ENCODE results near the gene SPN. TPM values are rescaled to one million over a fixed set of nuclear protein-coding genes. Genes with fewer than 3 reads are reported as not detected.

Gene SPN
- total RNA-seq, 2 experiments from 2014 or later = 45.7 to 48.3 TPM

DNA sequence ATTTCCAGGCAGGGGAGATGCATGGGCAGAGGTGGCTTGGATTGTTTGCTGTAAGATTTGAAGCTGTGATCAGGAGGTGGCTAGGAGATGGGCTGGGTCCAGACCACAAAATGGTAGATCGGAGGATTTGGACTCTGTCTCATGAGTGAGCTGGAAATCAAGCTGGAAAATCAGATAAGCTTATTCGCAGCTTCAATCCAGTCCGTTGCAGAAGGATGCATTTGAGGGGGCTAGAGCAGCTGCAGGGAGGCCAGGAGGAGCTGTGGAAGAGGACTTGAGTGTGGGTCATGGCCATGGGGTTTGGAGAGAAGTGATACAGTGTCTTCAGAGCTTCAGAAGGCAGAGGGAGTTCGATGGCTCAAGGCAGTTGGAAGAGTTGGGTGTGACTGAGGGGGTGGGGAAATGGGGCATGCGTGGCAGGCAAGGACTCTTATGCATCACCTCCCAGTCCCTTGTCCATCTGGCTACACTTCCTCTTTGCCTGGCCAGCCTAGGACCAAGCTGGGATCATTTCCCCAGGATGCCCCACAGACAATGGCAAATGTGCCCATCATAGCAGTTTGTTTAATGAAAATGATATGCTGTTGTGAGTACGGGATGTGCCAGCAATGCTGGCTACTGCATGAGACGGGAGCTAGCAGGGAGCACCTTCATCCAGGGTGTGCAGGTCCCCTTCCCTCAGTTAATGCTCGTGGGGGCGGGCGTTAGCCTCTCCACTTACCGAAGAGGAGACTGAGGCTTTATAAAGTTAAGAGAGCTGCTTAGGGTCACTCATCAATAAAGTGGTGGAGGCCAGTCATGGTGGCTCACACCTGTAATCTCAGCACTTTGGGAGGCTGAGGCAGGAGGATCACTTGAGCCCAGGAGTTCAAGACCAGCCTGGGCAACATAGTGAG is 36.5 kb downstream of the SPN start:
- Mint-ChIP-seq H3K4me1 (ENCODE audit: low read depth) (peaks cover 37% of the 10 kb centered on the region), H3K36me3 (ENCODE audit: low read depth) (no peaks in the 10 kb centered on the region), H3K27me3 (no peaks in the 10 kb centered on the region), H3K27ac (no peak overlapping the region), H3K9me3 (no peaks in the 10 kb centered on the region), H3K4me3 (peak overlapping the region; percentile 12)
- intact Hi-C loops (cut with DNase I, micrococcal nuclease) = loop anchor here (1.0 to 5.0 kb wide), 10 partner anchors 11 to 308 kb away; partner anchors contain the start of genes KIF22 (in 1 of the 2), MAZ (in 1 of the 2) and PAGR1 (in 1 of the 2)
- ATAC-seq (ENCODE audit: poor library complexity) = no peak
- Histone ChIP-seq H3K4me3 (ENCODE audit: low read length) (no peak overlapping the region), H3K9me3 (ENCODE audit: control insufficient read depth in 1 of 2, insufficient read depth in 1 of 2, low read length in 2 of 2) (no peaks in the 10 kb centered on the region), H3K4me1 (ENCODE audit: insufficient read depth, low read length) (peaks cover 41% of the 10 kb centered on the region), H3K27ac (ENCODE audit: low read depth in 1 of 2, low read length in 2 of 2) (no peak overlapping the region), H3K27me3 (ENCODE audit: control insufficient read depth in 1 of 2, insufficient read depth in 2 of 2, low read length in 2 of 2) (no peaks in the 10 kb centered on the region), H3K36me3 (ENCODE audit: insufficient read depth, low read length) (no peaks in the 10 kb centered on the region)
- ChIA-PET CTCF (interaction anchor here (1.0 to 5.3 kb wide), 18 partner anchors 7 to 306 kb away, joined by 3 to 60 read pairs (median 9); partner anchors contain the start of genes CDIPT, KIF22 and PAGR1), POLR2A (interaction anchor here (0.7 to 5.0 kb wide), 24 partner anchors 12 to 306 kb away, joined by 3 to 102 read pairs (median 12); partner anchors contain the start of genes C16orf54, HIRIP3, INO80E and KIF22)
- no peak for DNase-seq
- no peak for TF ChIP-seq CTCF (IDR thresholded peaks at IDR 0.05)

DNA sequence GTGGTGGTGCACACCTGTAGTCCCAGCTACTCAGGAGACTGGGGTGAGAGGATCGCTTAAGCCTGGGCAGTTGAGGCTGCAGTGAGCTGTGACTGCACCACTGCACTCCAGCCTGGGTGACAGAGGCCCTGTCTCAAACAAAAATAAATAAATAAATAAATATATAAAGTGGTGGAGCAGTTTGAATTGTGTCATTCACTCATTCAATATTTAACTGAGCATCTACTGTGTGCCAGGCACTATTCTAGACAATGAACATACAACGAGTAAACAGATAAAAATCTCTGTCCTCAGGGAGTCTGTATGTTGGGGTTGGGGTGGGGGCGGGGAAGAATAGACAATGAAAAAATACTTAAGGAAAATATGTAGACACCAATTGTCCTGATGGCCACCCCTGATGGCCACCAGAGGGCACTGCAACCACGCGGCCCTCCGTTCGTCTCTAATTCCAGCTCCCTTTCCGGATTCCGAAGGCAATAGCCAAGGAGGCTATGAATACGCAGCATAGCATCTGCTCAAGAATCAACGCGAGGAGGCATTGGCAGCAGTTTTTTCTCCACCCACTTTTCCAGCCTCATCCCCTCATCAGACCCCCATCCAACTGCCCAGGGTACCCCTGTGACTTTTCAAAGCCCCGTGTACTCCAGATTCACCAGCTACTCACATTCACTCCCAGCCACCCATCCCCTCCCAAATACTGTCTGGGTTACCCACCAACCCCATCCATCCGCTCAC is 37.4 kb downstream of the SPN start:
- CTCF ChIA-PET = interaction anchor here (0.6 to 5.3 kb wide), 32 partner anchors 8 to 332 kb away, joined by 3 to 60 read pairs (median 4); partner anchors contain the start of genes CDIPT, HIRIP3, INO80E and KCTD13
- H3K4me1 ChIP-seq (ENCODE audit: insufficient read depth, low read length) = peaks cover 41% of the 10 kb centered on the region
- ATAC-seq (ENCODE audit: poor library complexity) (peak; percentile 19), DNase-seq (peak; percentile 66 to 91 (median 74))
- no peaks in the 10 kb centered on the region for H3K36me3 ChIP-seq (ENCODE audit: insufficient read depth, low read length)
- H3K4me3 ChIP-seq (ENCODE audit: low read length) = no peak overlapping the region
- H3K4me3 Mint-ChIP-seq = peak overlapping the region; percentile 76
- TF ChIP-seq CTCF (IDR thresholded peaks at IDR 0.05) = peak; percentile 93
- H3K9me3 Mint-ChIP-seq = no peaks in the 10 kb centered on the region
- no peaks in the 10 kb centered on the region for H3K27me3 ChIP-seq (ENCODE audit: control insufficient read depth in 1 of 2, insufficient read depth in 2 of 2, low read length in 2 of 2)
- POLR2A ChIA-PET = interaction anchor here (1.0 to 5.0 kb wide), 23 partner anchors 11 to 305 kb away, joined by 3 to 102 read pairs (median 13); partner anchors contain the start of genes C16orf54, HIRIP3, INO80E and KIF22
- H3K27ac Mint-ChIP-seq = peak overlapping the region; percentile 94
- H3K4me1 Mint-ChIP-seq (ENCODE audit: low read depth) = peaks cover 40% of the 10 kb centered on the region
- H3K27ac ChIP-seq (ENCODE audit: low read depth in 1 of 2, low read length in 2 of 2) = peak overlapping the region in 1 of 2 donors; percentile 81
- H3K9me3 ChIP-seq (ENCODE audit: control insufficient read depth in 1 of 2, insufficient read depth in 1 of 2, low read length in 2 of 2) = no peaks in the 10 kb centered on the region
- H3K27me3 Mint-ChIP-seq = no peaks in the 10 kb centered on the region
- intact Hi-C loops (cut with DNase I, micrococcal nuclease) = loop anchor here (1.0 to 5.0 kb wide), 10 partner anchors 10 to 307 kb away; partner anchors contain the start of genes KIF22 (in 1 of the 2), MAZ (in 1 of the 2) and PAGR1 (in 1 of the 2)
- H3K36me3 Mint-ChIP-seq (ENCODE audit: low read depth) = no peaks in the 10 kb centered on the region

GRCh38 chr16:29701214-29701555 is 38.1 kb downstream of the SPN start:
- no peak for TF ChIP-seq CTCF (IDR thresholded peaks at IDR 0.05)
- H3K36me3 Mint-ChIP-seq (ENCODE audit: low read depth) = no peaks in the 10 kb centered on the region
- H3K27me3 Mint-ChIP-seq = no peaks in the 10 kb centered on the region
- Histone ChIP-seq H3K36me3 (ENCODE audit: insufficient read depth, low read length) (no peaks in the 10 kb centered on the region), H3K4me3 (ENCODE audit: low read length) (no peak overlapping the region), H3K27me3 (ENCODE audit: control insufficient read depth in 1 of 2, insufficient read depth in 2 of 2, low read length in 2 of 2) (no peaks in the 10 kb centered on the region), H3K9me3 (ENCODE audit: control insufficient read depth in 1 of 2, insufficient read depth in 1 of 2, low read length in 2 of 2) (no peaks in the 10 kb centered on the region), H3K4me1 (ENCODE audit: insufficient read depth, low read length) (peaks cover 41% of the 10 kb centered on the region), H3K27ac (ENCODE audit: low read depth in 1 of 2, low read length in 2 of 2) (peak overlapping the region; percentile 81 to 85)
- peak overlapping the region; percentile 94 for H3K27ac Mint-ChIP-seq
- DNase-seq (no peak), ATAC-seq (ENCODE audit: poor library complexity) (no peak)
- H3K9me3 Mint-ChIP-seq = no peaks in the 10 kb centered on the region
- no peak overlapping the region for H3K4me3 Mint-ChIP-seq
- ChIA-PET CTCF (interaction anchor here (0.7 to 5.3 kb wide), 20 partner anchors 9 to 295 kb away, joined by 3 to 60 read pairs (median 8); partner anchors contain the start of genes CDIPT, HIRIP3, INO80E and KCTD13), POLR2A (interaction anchor here (1.0 to 5.0 kb wide), 27 partner anchors 10 to 375 kb away, joined by 3 to 102 read pairs (median 13); partner anchors contain the start of genes ALDOA, C16orf54, CDIPT and HIRIP3)
- intact Hi-C loops (cut with DNase I, micrococcal nuclease) = loop anchor here (2.0 to 5.0 kb wide), 6 partner anchors 36 to 306 kb away; partner anchors contain the start of genes MAZ (in 1 of the 2) and PAGR1 (in 1 of the 2)
- peaks cover 40% of the 10 kb centered on the region for H3K4me1 Mint-ChIP-seq (ENCODE audit: low read depth)
